Panc1 (cell line): Measurements from ENCODE around the gene DHH. TPM values are rescaled to one million over a fixed set of nuclear protein-coding genes. Genes with fewer than 3 reads are reported as not detected.
A peak's percentile ranks its signal among the peaks of the same experiment; 100 is the strongest.

ENCODE experiments used
- ATAC-seq: fragments of 200-7000 bp; cut with Tn5 transposase; 2 replicates; pipeline ENCODE4 v1.9.1; 2020; ENCODE audit warnings: mild to moderate bottlenecking, moderate library complexity
- BruUV-seq: library from RNA; stranded (reverse); fragments of 400-500 nt; replicated peaks from 2 replicates; lab custom pipeline; 2021; lab: Mats Ljungman, UMichigan
- CTCF ChIA-PET: fragments of 300-600 bp; sonication (Branson Sonifier 250); formaldehyde crosslinking; loops from one replicate; lab custom pipeline; 2022; ENCODE audit warnings: antibody characterized with exemption; lab: Charles Lee
- POLR2A ChIA-PET: fragments of 300-600 bp; sonication (Branson Sonifier 250); formaldehyde crosslinking; loops from one replicate; lab custom pipeline; 2022; ENCODE audit warnings: antibody characterized with exemption; lab: Charles Lee
- DNase-seq: peaks from one replicate; pipeline ENCODE4 v3.0.0-alpha.2; 2010; ENCODE audit warnings: low read depth, low spot score
- H3K27ac ChIP-seq: 2 replicates; pipeline ENCODE4 v1.5.1; 2011; ENCODE audit warnings: mild to moderate bottlenecking, low read length, inconsistent platforms
- H3K27me3 ChIP-seq: fragments of 200-500 bp; sonication (Bioruptor generic); 2 replicates; pipeline ENCODE4 v1.6.0; 2014; ENCODE audit warnings: low read length, inconsistent platforms; ENCODE audit not compliant: control insufficient read depth, insufficient read depth
- H3K36me3 ChIP-seq: fragments of 200-500 bp; sonication (Bioruptor generic); 2 replicates; pipeline ENCODE4 v1.5.1; 2014; ENCODE audit warnings: inconsistent platforms, mild to moderate bottlenecking, low read length, moderate library complexity; ENCODE audit not compliant: control insufficient read depth, insufficient read depth
- H3K4me1 ChIP-seq: 2 replicates; pipeline ENCODE4 v1.5.1; 2011; ENCODE audit warnings: inconsistent platforms, mild to moderate bottlenecking, low read length, moderate library complexity; ENCODE audit not compliant: control insufficient read depth, insufficient read depth
- H3K4me3 ChIP-seq, 2 experiments: 2 replicates each; pipeline ENCODE4 v1.5.1; 2011 to 2012; ENCODE audit warnings: low read depth in 2 of 2, low read length in 2 of 2, mild to moderate bottlenecking in 2 of 2, inconsistent platforms in 1 of 2, moderate library complexity in 1 of 2
- H3K9me3 ChIP-seq: fragments of 200-500 bp; sonication (Bioruptor generic); 2 replicates; pipeline ENCODE4 v1.5.1; 2014; ENCODE audit warnings: low read depth, mild to moderate bottlenecking, inconsistent platforms, low read length, moderate library complexity; ENCODE audit not compliant: control insufficient read depth, insufficient read depth
- POLR2AphosphoS5 ChIP-seq: IDR thresholded peaks from 2 replicates; pipeline ENCODE4 v1.6.1; 2012; ENCODE audit warnings: mild to moderate bottlenecking, low read depth, low read length, moderate library complexity
- SIN3A ChIP-seq: IDR thresholded peaks from 2 replicates; pipeline ENCODE4 v1.6.1; 2012; ENCODE audit warnings: low read depth, mild to moderate bottlenecking, low read length, moderate library complexity, borderline replicate concordance; ENCODE audit not compliant: insufficient read depth
- TCF7L2 ChIP-seq: IDR thresholded peaks from 2 replicates; pipeline ENCODE4 v1.6.1; 2011; ENCODE audit warnings: mild to moderate bottlenecking, low read depth, low read length, inconsistent platforms
- in situ Hi-C: cut with HindIII; loops from 2 replicates; pipeline ENCODE4 v1.10.0; 2016; ENCODE audit warnings: low sequenced_read_pairs, low pct_unique_long_range_greater_than_20kb
- intact Hi-C: fragments of 100-400 bp; cut with micrococcal nuclease; formaldehyde crosslinking; loops from one replicate; pipeline ENCODE4 v1.10.0; 2022; ENCODE audit not compliant: unreplicated experiment
- total RNA-seq: library from RNA; stranded (reverse); gene quantifications from one replicate; pipeline ENCODE4 v1.2.1, GENCODE V29; 2021; ENCODE audit not compliant: unreplicated experiment
- TF ChIP-seq, protein P1 (sequence below), 2 experiments: IDR thresholded peaks; 2 replicates each; pipeline ENCODE4 v1.6.1; 2011 to 2012; ENCODE audit warnings: low read depth in 2 of 2, control low read depth in 1 of 2, low read length in 1 of 2, mild to moderate bottlenecking in 1 of 2, moderate library complexity in 1 of 2; ENCODE audit not compliant: insufficient read depth in 1 of 2
- TF ChIP-seq, protein P2 (sequence below): fragments of 450-650 bp; IDR thresholded peaks from 2 replicates; pipeline ENCODE4 v1.5.1; 2017; ENCODE audit warnings: mild to moderate bottlenecking

The DHH gene
- total RNA-seq, 1 experiment from 2014 or later, result 1.9 TPM

DNA sequence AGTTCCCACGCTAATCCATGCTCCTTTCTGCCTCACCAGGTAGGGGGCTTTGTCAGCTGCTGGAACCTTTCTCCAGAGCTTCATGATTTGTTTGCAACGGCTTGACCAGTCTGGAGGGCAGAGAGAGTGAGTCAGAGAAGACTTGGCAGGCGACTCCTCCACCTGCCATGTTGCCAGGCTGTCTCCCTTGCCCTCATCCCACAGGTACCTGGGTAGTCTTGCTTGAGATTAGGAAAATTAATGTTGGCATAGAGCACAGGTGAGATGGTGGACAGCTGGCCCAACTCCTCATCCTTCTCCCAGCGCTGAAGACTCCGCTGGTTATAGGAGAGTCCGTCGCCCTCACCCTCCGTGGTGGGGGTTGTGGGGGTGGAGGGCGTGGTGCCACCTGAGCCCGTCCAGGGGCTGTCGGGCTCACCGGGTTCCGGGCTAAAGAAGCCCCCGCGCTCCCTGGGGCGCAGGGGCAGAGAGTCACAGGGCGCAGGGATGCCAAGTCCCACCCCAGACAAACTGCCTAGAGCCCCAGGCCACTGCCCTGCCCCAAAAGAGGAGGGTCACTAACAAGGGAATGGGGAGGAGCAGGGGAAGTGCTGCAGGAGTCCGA, 52.6 kb downstream of the DHH start:
- BruUV-seq, result no TSS peak
- TF ChIP-seq, protein P1, sequence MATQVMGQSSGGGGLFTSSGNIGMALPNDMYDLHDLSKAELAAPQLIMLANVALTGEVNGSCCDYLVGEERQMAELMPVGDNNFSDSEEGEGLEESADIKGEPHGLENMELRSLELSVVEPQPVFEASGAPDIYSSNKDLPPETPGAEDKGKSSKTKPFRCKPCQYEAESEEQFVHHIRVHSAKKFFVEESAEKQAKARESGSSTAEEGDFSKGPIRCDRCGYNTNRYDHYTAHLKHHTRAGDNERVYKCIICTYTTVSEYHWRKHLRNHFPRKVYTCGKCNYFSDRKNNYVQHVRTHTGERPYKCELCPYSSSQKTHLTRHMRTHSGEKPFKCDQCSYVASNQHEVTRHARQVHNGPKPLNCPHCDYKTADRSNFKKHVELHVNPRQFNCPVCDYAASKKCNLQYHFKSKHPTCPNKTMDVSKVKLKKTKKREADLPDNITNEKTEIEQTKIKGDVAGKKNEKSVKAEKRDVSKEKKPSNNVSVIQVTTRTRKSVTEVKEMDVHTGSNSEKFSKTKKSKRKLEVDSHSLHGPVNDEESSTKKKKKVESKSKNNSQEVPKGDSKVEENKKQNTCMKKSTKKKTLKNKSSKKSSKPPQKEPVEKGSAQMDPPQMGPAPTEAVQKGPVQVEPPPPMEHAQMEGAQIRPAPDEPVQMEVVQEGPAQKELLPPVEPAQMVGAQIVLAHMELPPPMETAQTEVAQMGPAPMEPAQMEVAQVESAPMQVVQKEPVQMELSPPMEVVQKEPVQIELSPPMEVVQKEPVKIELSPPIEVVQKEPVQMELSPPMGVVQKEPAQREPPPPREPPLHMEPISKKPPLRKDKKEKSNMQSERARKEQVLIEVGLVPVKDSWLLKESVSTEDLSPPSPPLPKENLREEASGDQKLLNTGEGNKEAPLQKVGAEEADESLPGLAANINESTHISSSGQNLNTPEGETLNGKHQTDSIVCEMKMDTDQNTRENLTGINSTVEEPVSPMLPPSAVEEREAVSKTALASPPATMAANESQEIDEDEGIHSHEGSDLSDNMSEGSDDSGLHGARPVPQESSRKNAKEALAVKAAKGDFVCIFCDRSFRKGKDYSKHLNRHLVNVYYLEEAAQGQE (IDR thresholded peaks at IDR 0.05; ENCODE audit: insufficient read depth in 1 of 2, low read depth in 2 of 2, low read length in 1 of 2), result no peak
- no peak for TF ChIP-seq POLR2AphosphoS5
- Histone ChIP-seq H3K4me1 (no peaks in the 10 kb centered on the region), H3K4me3 (no peak overlapping the region), H3K27ac (no peak overlapping the region), H3K36me3 (peaks cover 34% of the 10 kb centered on the region), H3K9me3 (no peaks in the 10 kb centered on the region), H3K27me3 (no peaks in the 10 kb centered on the region)
- POLR2A ChIA-PET, result no interaction called here
- ATAC-seq (peak; percentile 41), DNase-seq (no peak)
- intact Hi-C loops, result no loop called here
- CTCF ChIA-PET, result interaction anchor here (1.6 kb wide), 1 partner anchor 45 kb away, joined by 3 read pairs; no protein-coding TSS in a partner anchor
- in situ Hi-C loops, result no loop called here

DNA sequence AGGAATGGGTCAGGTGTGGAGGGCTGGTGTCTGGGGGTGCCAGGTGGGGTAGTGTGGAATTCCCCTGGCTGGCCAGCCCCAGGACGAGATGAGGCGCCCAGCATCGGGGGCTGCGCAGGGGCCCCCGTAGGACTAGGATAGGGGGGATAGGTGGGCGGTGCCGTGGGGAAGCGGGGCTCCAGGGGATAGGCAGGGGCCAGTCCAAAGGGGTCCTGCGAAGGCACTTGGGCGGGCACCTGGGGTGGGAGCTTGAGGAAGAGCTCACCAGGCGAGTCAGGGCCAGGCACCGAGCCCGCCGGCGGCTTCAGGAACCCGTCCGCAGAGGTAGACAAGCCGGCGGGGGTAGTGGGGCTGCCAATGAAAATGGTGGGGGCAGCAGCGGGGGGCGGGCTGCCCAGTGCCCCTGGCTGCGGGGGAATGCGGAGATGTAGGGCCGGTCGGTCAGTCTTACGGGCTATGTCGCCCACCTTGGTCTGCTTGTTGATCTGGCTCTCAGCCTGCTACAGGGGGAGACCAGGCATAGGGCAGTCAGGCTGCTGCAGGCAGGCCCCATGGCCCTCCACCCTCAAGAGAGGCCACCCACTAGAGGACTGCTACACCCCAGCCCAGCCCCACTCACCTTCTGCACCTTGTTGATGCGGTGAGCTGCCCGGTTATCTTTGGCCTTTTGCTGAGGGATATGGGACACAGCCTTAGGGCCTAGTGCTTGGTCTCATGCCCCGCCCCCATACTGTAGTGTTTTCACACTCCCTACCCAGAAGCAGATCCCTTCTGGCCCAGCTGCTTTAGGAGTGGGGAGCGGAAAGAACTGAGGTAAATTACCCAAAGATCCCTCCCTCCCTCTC, 53.3 kb downstream of the DHH start:
- POLR2A ChIA-PET, result no interaction called here
- BruUV-seq, result TSS peak; percentile 23
- Histone ChIP-seq H3K4me1 (no peaks in the 10 kb centered on the region), H3K4me3 (no peak overlapping the region), H3K27me3 (no peaks in the 10 kb centered on the region), H3K36me3 (peaks cover 34% of the 10 kb centered on the region), H3K9me3 (no peaks in the 10 kb centered on the region), H3K27ac (no peak overlapping the region)
- TF ChIP-seq, protein P1 (IDR thresholded peaks at IDR 0.05; ENCODE audit: insufficient read depth in 1 of 2, low read depth in 2 of 2, low read length in 1 of 2), result no peak
- no peak for TF ChIP-seq TCF7L2
- TF ChIP-seq, protein P2, sequence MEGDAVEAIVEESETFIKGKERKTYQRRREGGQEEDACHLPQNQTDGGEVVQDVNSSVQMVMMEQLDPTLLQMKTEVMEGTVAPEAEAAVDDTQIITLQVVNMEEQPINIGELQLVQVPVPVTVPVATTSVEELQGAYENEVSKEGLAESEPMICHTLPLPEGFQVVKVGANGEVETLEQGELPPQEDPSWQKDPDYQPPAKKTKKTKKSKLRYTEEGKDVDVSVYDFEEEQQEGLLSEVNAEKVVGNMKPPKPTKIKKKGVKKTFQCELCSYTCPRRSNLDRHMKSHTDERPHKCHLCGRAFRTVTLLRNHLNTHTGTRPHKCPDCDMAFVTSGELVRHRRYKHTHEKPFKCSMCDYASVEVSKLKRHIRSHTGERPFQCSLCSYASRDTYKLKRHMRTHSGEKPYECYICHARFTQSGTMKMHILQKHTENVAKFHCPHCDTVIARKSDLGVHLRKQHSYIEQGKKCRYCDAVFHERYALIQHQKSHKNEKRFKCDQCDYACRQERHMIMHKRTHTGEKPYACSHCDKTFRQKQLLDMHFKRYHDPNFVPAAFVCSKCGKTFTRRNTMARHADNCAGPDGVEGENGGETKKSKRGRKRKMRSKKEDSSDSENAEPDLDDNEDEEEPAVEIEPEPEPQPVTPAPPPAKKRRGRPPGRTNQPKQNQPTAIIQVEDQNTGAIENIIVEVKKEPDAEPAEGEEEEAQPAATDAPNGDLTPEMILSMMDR, result no peak
- TF ChIP-seq SIN3A, result no peak
- no peak for TF ChIP-seq POLR2AphosphoS5
- peak; percentile 40; the same call in 1 of the 2 replicates for ATAC-seq
- in situ Hi-C loops (no loop called here), intact Hi-C loops (no loop called here)
- CTCF ChIA-PET, result no interaction called here
- no peak for DNase-seq
